ENCODE measurements around the gene CALHM4. TPM values are rescaled to one million over a fixed set of nuclear protein-coding genes. Genes with fewer than 3 reads are reported as not detected.

CALHM4 gene
- total RNA-seq (2014; rRNA removed; shearing (Covaris generic)): not detected in 2 replicates

- no peak for DNase-seq
- Histone ChIP-seq H3K9me3 (replicated peaks) (no peaks in the 10 kb centered on the region), H3K27ac (no peak within 1 kb of the TSS), H3K4me3 (no peak within 1 kb of the TSS), H3K27me3 (no peaks in the 10 kb centered on the region), H3K36me3 (no peaks in the 10 kb centered on the region), H3K4me1 (peaks cover 4% of the 10 kb centered on the region; the same call in 1 of the 2 replicates)
These were observed at the start of gene CALHM4 for GRCh38 chr6:116553451-116553850. TSS of gene CALHM4 (plus strand) at chr6:116553751. CDS start at chr6:116553794, 43 bp downstream.

- H3K27me3 ChIP-seq: no peaks in the 10 kb centered on the region
- no peak for DNase-seq
These were observed 46.2 kb upstream of the CALHM4 start for GRCh38 chr6:116507324-116507723.

GRCh38 chr6:116508527-116508926, 45.0 kb upstream of the CALHM4 start:
- Histone ChIP-seq H3K27ac (no peak overlapping the region), H3K4me1 (peaks cover 3% of the 10 kb centered on the region; the same call in 1 of the 2 replicates), H3K4me3 (no peak overlapping the region), H3K9me3 (replicated peaks) (0 out of 2 replicates have a peak, but pooled peaks cover 3% of the 10 kb centered on the region), H3K27me3 (no peaks in the 10 kb centered on the region), H3K36me3 (no peaks in the 10 kb centered on the region)
- DNase-seq: no peak

More at GRCh38 chr6:116507324-116507723, 46.2 kb upstream of the CALHM4 start:
- Histone ChIP-seq H3K9me3 (replicated peaks) (0 out of 2 replicates have a peak, but pooled peaks cover 6% of the 10 kb centered on the region), H3K4me1 (no peaks in the 10 kb centered on the region), H3K27ac (no peak overlapping the region), H3K36me3 (no peaks in the 10 kb centered on the region), H3K4me3 (no peak overlapping the region)

- Histone ChIP-seq H3K9me3 (replicated peaks) (0 out of 2 replicates have a peak, but pooled peaks cover 3% of the 10 kb centered on the region), H3K36me3 (no peaks in the 10 kb centered on the region), H3K27ac (peak within 1 kb of the TSS; percentile 96), H3K4me1 (peaks cover 3% of the 10 kb centered on the region; the same call in 1 of the 2 replicates), H3K27me3 (no peaks in the 10 kb centered on the region), H3K4me3 (peak within 1 kb of the TSS; percentile 62)
- peak; percentile 75 to 88 for DNase-seq
These were observed 42.0 kb upstream of the CALHM4 start, which contains the start of gene CALHM5 for GRCh38 chr6:116511424-116512110. TSS of gene CALHM5 (plus strand) at chr6:116511639. CDS start at chr6:116511697, 58 bp downstream.

- Histone ChIP-seq H3K27me3 (no peaks in the 10 kb centered on the region), H3K4me3 (peak overlapping the region; percentile 62), H3K4me1 (peaks cover 3% of the 10 kb centered on the region; the same call in 1 of the 2 replicates), H3K27ac (peak overlapping the region; percentile 96), H3K36me3 (no peaks in the 10 kb centered on the region), H3K9me3 (replicated peaks) (0 out of 2 replicates have a peak, but pooled peaks cover 3% of the 10 kb centered on the region)
- no peak for DNase-seq
These were observed 41.4 kb upstream of the CALHM4 start for GRCh38 chr6:116512111-116512559.

- peaks cover 3% of the 10 kb centered on the region; the same call in 1 of the 2 replicates for H3K4me1 ChIP-seq
- no peaks in the 10 kb centered on the region for H3K27me3 ChIP-seq
- no peaks in the 10 kb centered on the region for H3K36me3 ChIP-seq
- H3K4me3 ChIP-seq: peak overlapping the region; percentile 62
- 0 out of 2 replicates have a peak, but pooled peaks cover 3% of the 10 kb centered on the region for H3K9me3 ChIP-seq (replicated peaks)
- DNase-seq: no peak
- no peak overlapping the region; the same call in 1 of the 2 replicates for H3K27ac ChIP-seq
These were observed 40.8 kb upstream of the CALHM4 start for GRCh38 chr6:116512734-116513133.

- 0 out of 2 replicates have a peak, but pooled peaks cover 3% of the 10 kb centered on the region for H3K9me3 ChIP-seq (replicated peaks)
- peaks cover 3% of the 10 kb centered on the region; the same call in 1 of the 2 replicates for H3K4me1 ChIP-seq
- no peak overlapping the region for H3K27ac ChIP-seq
- peak overlapping the region; percentile 62; the same call in 1 of the 2 replicates for H3K4me3 ChIP-seq
- no peaks in the 10 kb centered on the region for H3K27me3 ChIP-seq
- DNase-seq: no peak
- H3K36me3 ChIP-seq: no peaks in the 10 kb centered on the region
These were observed 40.2 kb upstream of the CALHM4 start for GRCh38 chr6:116513224-116513875.

- Histone ChIP-seq H3K27me3 (no peaks in the 10 kb centered on the region), H3K27ac (no peak overlapping the region), H3K4me3 (no peak overlapping the region), H3K36me3 (no peaks in the 10 kb centered on the region), H3K9me3 (replicated peaks) (0 out of 2 replicates have a peak, but pooled peaks cover 3% of the 10 kb centered on the region), H3K4me1 (peaks cover 3% of the 10 kb centered on the region; the same call in 1 of the 2 replicates)
- DNase-seq: no peak
These were observed 39.4 kb upstream of the CALHM4 start for GRCh38 chr6:116514111-116514510.

- H3K27ac ChIP-seq: no peak overlapping the region
- no peak for DNase-seq
- peaks cover 3% of the 10 kb centered on the region; the same call in 1 of the 2 replicates for H3K4me1 ChIP-seq
- no peak overlapping the region for H3K4me3 ChIP-seq
- no peaks in the 10 kb centered on the region for H3K27me3 ChIP-seq
- H3K36me3 ChIP-seq: no peaks in the 10 kb centered on the region
- H3K9me3 ChIP-seq (replicated peaks): no peaks in the 10 kb centered on the region
These were observed 38.4 kb upstream of the CALHM4 start for GRCh38 chr6:116515141-116515540.

GRCh38 chr6:116518621-116519368, 34.8 kb upstream of the CALHM4 start:
- no peaks in the 10 kb centered on the region for H3K9me3 ChIP-seq (replicated peaks)
- H3K4me1 ChIP-seq: no peaks in the 10 kb centered on the region
- H3K27me3 ChIP-seq: no peaks in the 10 kb centered on the region
- DNase-seq: no peak
- no peak overlapping the region for H3K27ac ChIP-seq
- H3K36me3 ChIP-seq: no peaks in the 10 kb centered on the region
- no peak overlapping the region for H3K4me3 ChIP-seq

GRCh38 chr6:116522896-116523295, 30.7 kb upstream of the CALHM4 start:
- Histone ChIP-seq H3K9me3 (replicated peaks) (no peaks in the 10 kb centered on the region), H3K4me3 (no peak overlapping the region), H3K36me3 (no peaks in the 10 kb centered on the region), H3K27ac (no peak overlapping the region), H3K27me3 (no peaks in the 10 kb centered on the region), H3K4me1 (no peaks in the 10 kb centered on the region)
- no peak for DNase-seq

- Histone ChIP-seq H3K4me3 (no peak overlapping the region), H3K27ac (no peak overlapping the region), H3K4me1 (peaks cover 3% of the 10 kb centered on the region; the same call in 1 of the 2 replicates), H3K27me3 (no peaks in the 10 kb centered on the region), H3K9me3 (replicated peaks) (no peaks in the 10 kb centered on the region), H3K36me3 (no peaks in the 10 kb centered on the region)
- DNase-seq: no peak
These were observed 29.3 kb upstream of the CALHM4 start for GRCh38 chr6:116524236-116524635.

GRCh38 chr6:116528133-116528532, 25.4 kb upstream of the CALHM4 start:
- no peak overlapping the region for H3K27ac ChIP-seq
- peaks cover 13% of the 10 kb centered on the region for H3K4me1 ChIP-seq
- no peaks in the 10 kb centered on the region for H3K36me3 ChIP-seq
- H3K27me3 ChIP-seq: no peaks in the 10 kb centered on the region
- no peak overlapping the region for H3K4me3 ChIP-seq
- no peaks in the 10 kb centered on the region for H3K9me3 ChIP-seq (replicated peaks)
- no peak for DNase-seq

- H3K27me3 ChIP-seq: no peaks in the 10 kb centered on the region
- no peak overlapping the region for H3K4me3 ChIP-seq
- peaks cover 13% of the 10 kb centered on the region for H3K4me1 ChIP-seq
- no peaks in the 10 kb centered on the region for H3K9me3 ChIP-seq (replicated peaks)
- no peak overlapping the region for H3K27ac ChIP-seq
- H3K36me3 ChIP-seq: no peaks in the 10 kb centered on the region
- DNase-seq: no peak
These were observed 24.8 kb upstream of the CALHM4 start for GRCh38 chr6:116528780-116529179.

Measured in SJCRH30 (cell line).